Measurements from ENCODE around the gene GALNT10.
A peak's percentile ranks its signal among the peaks of the same experiment; 100 is the strongest.

GALNT10 gene

GRCh38 chr5:154179846-154180710 is 10.5 kb upstream of the GALNT10 start:
- DNase-seq (ENCODE audit: low spot score): peak; percentile 49

- no peak for DNase-seq (ENCODE audit: low spot score)
These were observed 9.4 kb upstream of the GALNT10 start for GRCh38 chr5:154181161-154181560.

GRCh38 chr5:154189256-154189818 is 1.2 kb upstream of the GALNT10 start:
- no peak for DNase-seq (ENCODE audit: low spot score)

- DNase-seq (ENCODE audit: low spot score): peak; percentile 93
These were observed 526 bp upstream of the GALNT10 start for GRCh38 chr5:154189819-154190594.

GRCh38 chr5:154191467-154192261 is 1.1 kb downstream of the GALNT10 start:
- DNase-seq (ENCODE audit: low spot score): no peak

GRCh38 chr5:154193283-154193682 is 2.8 kb downstream of the GALNT10 start:
- no peak for DNase-seq (ENCODE audit: low spot score)

- no peak for DNase-seq (ENCODE audit: low spot score)
These were observed 3.2 kb downstream of the GALNT10 start for GRCh38 chr5:154193701-154194121.

GRCh38 chr5:154194345-154195329 is 4.1 kb downstream of the GALNT10 start:
- no peak for DNase-seq (ENCODE audit: low spot score)

- no peak for DNase-seq (ENCODE audit: low spot score)
These were observed 5.7 kb downstream of the GALNT10 start for GRCh38 chr5:154196281-154196680.

- no peak for DNase-seq (ENCODE audit: low spot score)
These were observed 6.6 kb downstream of the GALNT10 start for GRCh38 chr5:154196955-154197652.

- no peak for DNase-seq (ENCODE audit: low spot score)
These were observed 7.4 kb downstream of the GALNT10 start for GRCh38 chr5:154197801-154198491.

- no peak for DNase-seq (ENCODE audit: low spot score)
These were observed 8.2 kb downstream of the GALNT10 start for GRCh38 chr5:154198611-154199230.

- no peak for DNase-seq (ENCODE audit: low spot score)
These were observed 8.7 kb downstream of the GALNT10 start for GRCh38 chr5:154199263-154199662.

GRCh38 chr5:154199671-154200220 is 9.2 kb downstream of the GALNT10 start:
- DNase-seq (ENCODE audit: low spot score): no peak

GRCh38 chr5:154200221-154200620 is 9.7 kb downstream of the GALNT10 start:
- no peak for DNase-seq (ENCODE audit: low spot score)

GRCh38 chr5:154201108-154201769 is 10.7 kb downstream of the GALNT10 start:
- DNase-seq (ENCODE audit: low spot score): no peak

GRCh38 chr5:154202379-154203260 is 12.1 kb downstream of the GALNT10 start:
- DNase-seq (ENCODE audit: low spot score): no peak
